ENCODE data around the gene N4BP3.
"Not testable (repeated sequence)": the region's sequence is repeated elsewhere in the genome, so short reads cannot be mapped to it uniquely, and the experiment has no call there.

DNA sequence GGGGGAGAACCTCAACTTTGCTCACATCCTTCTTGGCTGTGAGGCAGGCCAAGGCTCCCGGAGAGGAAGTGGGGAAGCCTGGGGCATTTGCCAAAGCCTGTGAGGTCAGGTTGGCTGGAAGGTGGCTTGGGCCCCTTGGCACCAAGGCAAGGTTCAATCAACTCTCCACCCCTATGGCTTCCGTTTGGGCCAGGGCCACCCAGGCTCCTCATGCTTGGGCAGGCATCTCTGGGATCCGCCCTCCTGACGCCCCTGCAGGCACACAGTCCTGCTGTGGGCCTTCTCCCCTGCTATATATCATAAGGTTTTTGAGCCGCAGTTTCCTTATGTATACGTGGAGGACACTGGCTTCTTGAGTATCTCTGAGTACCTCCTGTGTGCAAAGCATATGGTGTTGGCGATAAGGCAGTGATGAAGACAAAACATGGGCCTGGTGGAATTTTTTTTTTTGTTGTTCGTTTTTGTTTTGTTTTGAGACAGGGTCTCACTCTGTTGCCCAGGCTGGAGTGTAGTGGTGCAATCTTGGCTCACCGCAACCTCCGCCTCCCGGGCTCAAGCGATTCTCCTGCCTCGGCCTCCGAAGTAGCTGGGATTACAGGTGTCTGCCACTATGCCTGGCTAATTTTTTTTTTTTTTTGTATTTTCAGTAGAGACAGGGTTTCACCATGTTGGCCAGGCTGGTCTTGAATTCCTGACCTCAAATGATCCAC, 14.1 kb downstream of the N4BP3 start:
- TF ChIP-seq, protein P1, sequence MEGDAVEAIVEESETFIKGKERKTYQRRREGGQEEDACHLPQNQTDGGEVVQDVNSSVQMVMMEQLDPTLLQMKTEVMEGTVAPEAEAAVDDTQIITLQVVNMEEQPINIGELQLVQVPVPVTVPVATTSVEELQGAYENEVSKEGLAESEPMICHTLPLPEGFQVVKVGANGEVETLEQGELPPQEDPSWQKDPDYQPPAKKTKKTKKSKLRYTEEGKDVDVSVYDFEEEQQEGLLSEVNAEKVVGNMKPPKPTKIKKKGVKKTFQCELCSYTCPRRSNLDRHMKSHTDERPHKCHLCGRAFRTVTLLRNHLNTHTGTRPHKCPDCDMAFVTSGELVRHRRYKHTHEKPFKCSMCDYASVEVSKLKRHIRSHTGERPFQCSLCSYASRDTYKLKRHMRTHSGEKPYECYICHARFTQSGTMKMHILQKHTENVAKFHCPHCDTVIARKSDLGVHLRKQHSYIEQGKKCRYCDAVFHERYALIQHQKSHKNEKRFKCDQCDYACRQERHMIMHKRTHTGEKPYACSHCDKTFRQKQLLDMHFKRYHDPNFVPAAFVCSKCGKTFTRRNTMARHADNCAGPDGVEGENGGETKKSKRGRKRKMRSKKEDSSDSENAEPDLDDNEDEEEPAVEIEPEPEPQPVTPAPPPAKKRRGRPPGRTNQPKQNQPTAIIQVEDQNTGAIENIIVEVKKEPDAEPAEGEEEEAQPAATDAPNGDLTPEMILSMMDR (conservative IDR thresholded peaks at IDR 0.05 in 1 of 2, IDR thresholded peaks at IDR 0.05 in 1 of 2; ENCODE audit: extremely low read depth in 1 of 2, insufficient read depth in 1 of 2, low read depth in 1 of 2, low read length in 2 of 2): not testable (repeated sequence)
- TF ChIP-seq EZH2 (IDR thresholded peaks at IDR 0.05; ENCODE audit: borderline replicate concordance, low read length): not testable (repeated sequence)
